HepG2 (cell line): ENCODE data around the gene SLC25A25. TPM values are rescaled to one million over a fixed set of nuclear protein-coding genes. Genes with fewer than 3 reads are reported as not detected.

ENCODE experiments used
- ATF1 ChIP-seq: IDR thresholded peaks from 2 replicates; pipeline ENCODE4 v1.6.1; 2016; ENCODE audit warnings: mild to moderate bottlenecking, control low read depth
- BRCA1 ChIP-seq: sonication (generic); formaldehyde crosslinking; IDR thresholded peaks from 2 replicates; pipeline ENCODE4 v1.4.0; 2020; ENCODE audit warnings: missing genetic modification reagents
- ELF3 ChIP-seq: IDR thresholded peaks from 2 replicates; pipeline ENCODE4 v1.6.1; 2016; ENCODE audit warnings: missing genetic modification reagents, missing compliant biosample characterization
- FOXK2 ChIP-seq: fragments of 450-650 bp; IDR thresholded peaks from 2 replicates; pipeline ENCODE4 v1.6.1; 2016
- GABPB1 ChIP-seq: IDR thresholded peaks from 2 replicates; pipeline ENCODE4 v1.6.1; 2016; ENCODE audit warnings: mild to moderate bottlenecking, missing genetic modification reagents, moderate library complexity, missing compliant biosample characterization
- HMG20A ChIP-seq: IDR thresholded peaks from 2 replicates; pipeline ENCODE4 v1.6.1; 2016; ENCODE audit warnings: borderline replicate concordance
- HMGXB4 ChIP-seq, 2 experiments: sonication (generic) in 1 of 2; formaldehyde crosslinking in 1 of 2; IDR thresholded peaks; 2 replicates each; pipeline versions ENCODE4 v1.4.0 to v1.6.1; 2018 to 2020; ENCODE audit warnings: missing genetic modification reagents in 2 of 2, borderline replicate concordance in 1 of 2, low read depth in 1 of 2, mild to moderate bottlenecking in 1 of 2, missing biosample characterization in 1 of 2
- HOXA3 ChIP-seq: sonication (generic); formaldehyde crosslinking; IDR thresholded peaks from 2 replicates; pipeline ENCODE4 v1.5.0; 2020; ENCODE audit warnings: missing genetic modification reagents
- KAT8 ChIP-seq: IDR thresholded peaks from 2 replicates; pipeline ENCODE4 v1.6.1; 2016; ENCODE audit warnings: missing genetic modification reagents, missing compliant biosample characterization
- KLF16 ChIP-seq, 2 experiments: sonication (generic) in 1 of 2; formaldehyde crosslinking in 1 of 2; IDR thresholded peaks; 2 replicates each; pipeline versions ENCODE4 v1.6.1 to v1.8.0; 2016 to 2023; ENCODE audit warnings: missing genetic modification reagents in 2 of 2, missing compliant biosample characterization in 1 of 2
- MLXIP ChIP-seq: sonication (generic); formaldehyde crosslinking; IDR thresholded peaks from 2 replicates; pipeline ENCODE4 v1.9.0; 2021; ENCODE audit warnings: missing genetic modification reagents, borderline replicate concordance
- NFRKB ChIP-seq: fragments of 450-650 bp; IDR thresholded peaks from 2 replicates; pipeline ENCODE4 v1.6.1; 2017
- SALL1 ChIP-seq: sonication (generic); formaldehyde crosslinking; IDR thresholded peaks from 2 replicates; pipeline ENCODE4 v1.8.0; 2022; ENCODE audit warnings: mild to moderate bottlenecking, missing genetic modification reagents
- TEF ChIP-seq: sonication (generic); formaldehyde crosslinking; IDR thresholded peaks from 2 replicates; pipeline ENCODE4 v1.5.0; 2020; ENCODE audit warnings: missing genetic modification reagents
- ZBTB20 ChIP-seq: sonication (generic); formaldehyde crosslinking; IDR thresholded peaks from 2 replicates; pipeline ENCODE4 v1.8.1; 2023; ENCODE audit warnings: missing genetic modification reagents, low read depth, mild to moderate bottlenecking, borderline replicate concordance
- ZBTB25 ChIP-seq: IDR thresholded peaks from 2 replicates; pipeline ENCODE4 v1.6.1; 2018; ENCODE audit warnings: missing genetic modification reagents
- ZFX ChIP-seq: sonication (generic); formaldehyde crosslinking; IDR thresholded peaks from 2 replicates; pipeline ENCODE4 v1.4.0; 2020; ENCODE audit warnings: mild to moderate bottlenecking, low read depth, missing genetic modification reagents, moderate library complexity
- ZNF280B ChIP-seq: sonication (generic); formaldehyde crosslinking; IDR thresholded peaks from 2 replicates; pipeline ENCODE4 v1.5.0; 2020; ENCODE audit warnings: missing genetic modification reagents, mild to moderate bottlenecking, borderline replicate concordance
- ZNF337 ChIP-seq: sonication (generic); formaldehyde crosslinking; IDR thresholded peaks from 2 replicates; pipeline ENCODE4 v1.5.1; 2020; ENCODE audit warnings: missing genetic modification reagents, low read depth, mild to moderate bottlenecking, borderline replicate concordance
- ZNF432 ChIP-seq: sonication (generic); formaldehyde crosslinking; IDR thresholded peaks from 2 replicates; pipeline ENCODE4 v1.5.0; 2020; ENCODE audit warnings: missing genetic modification reagents, mild to moderate bottlenecking, borderline replicate concordance
- ZNF562 ChIP-seq: sonication (generic); formaldehyde crosslinking; IDR thresholded peaks from 2 replicates; pipeline ENCODE4 v1.8.0; 2022; ENCODE audit warnings: missing genetic modification reagents, borderline replicate concordance
- ZNF724P ChIP-seq: sonication (generic); formaldehyde crosslinking; IDR thresholded peaks from 2 replicates; pipeline ENCODE4 v1.8.0; 2022; ENCODE audit warnings: missing genetic modification reagents, borderline replicate concordance
- ZNF740 ChIP-seq: sonication (generic); formaldehyde crosslinking; IDR thresholded peaks from 2 replicates; pipeline ENCODE4 v1.4.0; 2020; ENCODE audit warnings: missing genetic modification reagents
- polyA plus RNA-seq, 8 experiments: library from polyadenylated mRNA; depleted of rRNA in 3 of 8; stranded (reverse) in 7 of 8; unstranded in 1 of 8; fragments of >200 nt; fragmentation: Illumina TruSeq in 4 of 8; extraction: Trizol in 4 of 8; gene quantifications; 2 replicates each; pipeline versions ENCODE4 v1.2.1 to v1.2.3, GENCODE V29; 2011 to 2016; ENCODE audit warnings: low read depth in 4 of 8, missing spikeins in 1 of 8, mixed read lengths in 1 of 8; ENCODE audit not compliant: insufficient read depth in 1 of 8
- total RNA-seq, 5 experiments: library from RNA; depleted of rRNA; stranded (reverse); fragments of >200 nt; fragmentation: Illumina TruSeq; extraction: Trizol; gene quantifications; 2 replicates each; pipeline ENCODE4 v1.2.3, GENCODE V29; 2016; ENCODE audit warnings: low read depth in 1 of 5

The SLC25A25 gene
- total and polyA plus RNA-seq, 2 of the 13 experiments (the other 11 are each of a cell fraction or from before 2014, with no cell fraction given): 10.5 to 24.8 TPM

- peak; percentile 76; the same call in 1 of the 2 replicates for TF ChIP-seq HMG20A (CRISPR knock-in tag)
- TF ChIP-seq GABPB1 (CRISPR knock-in tag): peak; percentile 48
- TF ChIP-seq HMGXB4 (CRISPR knock-in tag; IDR thresholded peaks at IDR 0.05; ENCODE audit: borderline replicate concordance in 1 of 2, low read depth in 1 of 2): peak in 1 of 2 experiments; percentile 35; a peak in 2 of 4 replicates
- no peak for TF ChIP-seq ZNF337 (CRISPR knock-in tag)
- no peak for TF ChIP-seq ZBTB25 (CRISPR knock-in tag)
- no peak for TF ChIP-seq ZNF432
- peak; percentile 69 for TF ChIP-seq ZFX (CRISPR knock-in tag)
- no peak for TF ChIP-seq KAT8 (CRISPR knock-in tag)
- no peak for TF ChIP-seq ZNF562 (CRISPR knock-in tag)
- no peak for TF ChIP-seq KLF16 (CRISPR knock-in tag; IDR thresholded peaks at IDR 0.05)
- peak; percentile 85 for TF ChIP-seq ELF3 (CRISPR knock-in tag)
- TF ChIP-seq ZNF740 (CRISPR knock-in tag): no peak
- no peak for TF ChIP-seq MLXIP
- TF ChIP-seq ATF1 (CRISPR knock-in tag): no peak
- TF ChIP-seq HOXA3 (CRISPR knock-in tag): peak; percentile 74; the same call in 1 of the 2 replicates
- TF ChIP-seq TEF: no peak
- TF ChIP-seq ZNF280B (CRISPR knock-in tag): 0 out of 2 replicates have a peak, but pooled peaks have one; percentile 34
- no peak for TF ChIP-seq FOXK2
- no peak for TF ChIP-seq ZNF724P (CRISPR knock-in tag)
- TF ChIP-seq NFRKB: no peak
- TF ChIP-seq BRCA1 (CRISPR knock-in tag): no peak
- peak; percentile 94 for TF ChIP-seq SALL1 (CRISPR knock-in tag)
- TF ChIP-seq ZBTB20 (CRISPR knock-in tag): 0 out of 2 replicates have a peak, but pooled peaks have one; percentile 23
Observed at GRCh38 chr9:128104171-128104618, 36.2 kb downstream of the SLC25A25 start (continued).
